Body of pancreas (tissue), 4 donors: ENCODE data around the gene TRIM44. TPM values are rescaled to one million over a fixed set of nuclear protein-coding genes. Genes with fewer than 3 reads are reported as not detected.
A peak's percentile ranks its signal among the peaks of the same experiment; 100 is the strongest.

ENCODE experiments used
- ATAC-seq: fragments of 150-250 bp; one replicate; pipeline ENCODE4 v1.9.1; 2016
- DNase-seq, 4 donors: peaks; one replicate each; pipeline ENCODE4 v3.0.0-alpha.2; 2019
- H3K27ac ChIP-seq, 4 donors: fragments of 200-600 bp; sonication (generic); 1 replicate in 3 of 4; 2 replicates in 1 of 4; pipeline versions ENCODE4 v1.5.1 to v1.6.1; 2016 to 2019; ENCODE audit warnings: mild to moderate bottlenecking in 1 of 4, mixed read lengths in 1 of 4, moderate library complexity in 1 of 4
- H3K27me3 ChIP-seq, 2 donors: fragments of 200-600 bp; sonication (generic); one replicate each; pipeline ENCODE4 v1.6.0; 2016; ENCODE audit warnings: mild to moderate bottlenecking in 1 of 2
- H3K36me3 ChIP-seq, 2 donors: fragments of 200-600 bp; sonication (generic); replicated peaks in 1 of 2; 2 replicates each; pipeline ENCODE4 v1.5.1; 2016; ENCODE audit warnings: low read depth in 2 of 2; ENCODE audit not compliant: insufficient read depth in 1 of 2
- H3K4me1 ChIP-seq: fragments of 200-600 bp; sonication (generic); one replicate; pipeline ENCODE4 v1.6.0; 2016
- H3K4me3 ChIP-seq, 2 donors: fragments of 200-600 bp; sonication (generic); 1 replicate in 1 of 2; 2 replicates in 1 of 2; pipeline ENCODE4 v1.5.1; 2016 to 2019
- H3K9me3 ChIP-seq, 3 donors: fragments of 200-600 bp; sonication (generic); 1 replicate in 2 of 3; 2 replicates in 1 of 3; pipeline ENCODE4 v1.5.1; 2016
- POLR2A ChIP-seq, 3 donors: fragments of 450-650 bp; IDR thresholded peaks; one replicate each; pipeline ENCODE4 v1.6.1; 2016; ENCODE audit warnings: antibody characterized with exemption in 3 of 3, mild to moderate bottlenecking in 2 of 3
- WGBS, 2 donors: methylation state at CpG; one replicate each; pipeline ENCODE4 v1.1.5; 2017; 5-methylcytosine and 5-hydroxymethylcytosine counted together
- intact Hi-C: fragments of 100-400 bp; cut with DNase I; formaldehyde crosslinking; loops from one replicate; pipeline ENCODE4 v1.15.1; 2023
- total RNA-seq, 2 donors: library from RNA; depleted of rRNA; stranded (reverse); fragments of >200 nt; gene quantifications; one replicate each; pipeline ENCODE4 v1.1.0, GENCODE V29; 2016
- TF ChIP-seq, protein P1 (sequence below), 7 experiments: fragments of 450-650 bp in 4 of 7; fragments of 200-600 bp in 3 of 7; sonication (generic) in 3 of 7; IDR thresholded peaks; one replicate each; pipeline ENCODE4 v1.5.1; 2016 to 2019; ENCODE audit warnings: antibody characterized with exemption in 7 of 7

TRIM44 gene, protein sequence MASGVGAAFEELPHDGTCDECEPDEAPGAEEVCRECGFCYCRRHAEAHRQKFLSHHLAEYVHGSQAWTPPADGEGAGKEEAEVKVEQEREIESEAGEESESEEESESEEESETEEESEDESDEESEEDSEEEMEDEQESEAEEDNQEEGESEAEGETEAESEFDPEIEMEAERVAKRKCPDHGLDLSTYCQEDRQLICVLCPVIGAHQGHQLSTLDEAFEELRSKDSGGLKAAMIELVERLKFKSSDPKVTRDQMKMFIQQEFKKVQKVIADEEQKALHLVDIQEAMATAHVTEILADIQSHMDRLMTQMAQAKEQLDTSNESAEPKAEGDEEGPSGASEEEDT
- 10 to 100 TPM; 17.4 to 81.7 TPM for total RNA-seq

DNA sequence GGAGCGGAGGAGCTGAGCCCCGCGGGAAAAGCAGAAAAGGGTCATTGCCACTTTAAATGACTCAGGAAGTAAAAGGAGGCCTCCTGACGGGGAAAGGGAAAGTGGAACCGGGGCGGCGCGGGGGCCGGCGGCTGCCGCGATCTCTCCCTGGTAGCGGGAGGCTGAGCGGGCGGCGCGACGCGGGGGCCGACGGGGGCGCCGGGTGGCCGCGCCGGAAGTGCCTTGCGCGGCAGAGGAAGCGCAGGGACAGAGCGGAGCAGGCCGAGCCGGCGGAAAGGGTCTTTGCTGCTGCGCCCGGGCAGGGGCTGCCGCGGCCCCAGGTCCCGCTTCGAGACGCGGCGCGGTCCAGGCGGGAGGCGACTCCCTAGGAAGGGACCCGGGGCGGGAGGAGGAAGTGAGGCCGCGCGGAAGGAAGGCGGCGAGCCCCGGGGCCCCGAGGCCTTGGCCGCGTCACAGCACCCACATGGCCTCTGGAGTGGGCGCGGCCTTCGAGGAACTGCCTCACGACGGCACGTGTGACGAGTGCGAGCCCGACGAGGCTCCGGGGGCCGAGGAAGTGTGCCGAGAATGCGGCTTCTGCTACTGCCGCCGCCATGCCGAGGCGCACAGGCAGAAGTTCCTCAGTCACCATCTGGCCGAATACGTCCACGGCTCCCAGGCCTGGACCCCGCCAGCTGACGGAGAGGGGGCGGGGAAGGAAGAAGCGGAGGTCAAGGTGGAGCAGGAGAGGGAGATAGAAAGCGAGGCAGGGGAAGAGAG, at the start of gene TRIM44:
TRIM44 (plus strand) TSS at position 127 of the 759 bp plus-strand sequence; CDS start at position 464, 337 bp downstream.
- H3K27ac ChIP-seq = peak within 1 kb of the TSS; percentile 93 to 97 (median 95)
- TF ChIP-seq, protein P1, sequence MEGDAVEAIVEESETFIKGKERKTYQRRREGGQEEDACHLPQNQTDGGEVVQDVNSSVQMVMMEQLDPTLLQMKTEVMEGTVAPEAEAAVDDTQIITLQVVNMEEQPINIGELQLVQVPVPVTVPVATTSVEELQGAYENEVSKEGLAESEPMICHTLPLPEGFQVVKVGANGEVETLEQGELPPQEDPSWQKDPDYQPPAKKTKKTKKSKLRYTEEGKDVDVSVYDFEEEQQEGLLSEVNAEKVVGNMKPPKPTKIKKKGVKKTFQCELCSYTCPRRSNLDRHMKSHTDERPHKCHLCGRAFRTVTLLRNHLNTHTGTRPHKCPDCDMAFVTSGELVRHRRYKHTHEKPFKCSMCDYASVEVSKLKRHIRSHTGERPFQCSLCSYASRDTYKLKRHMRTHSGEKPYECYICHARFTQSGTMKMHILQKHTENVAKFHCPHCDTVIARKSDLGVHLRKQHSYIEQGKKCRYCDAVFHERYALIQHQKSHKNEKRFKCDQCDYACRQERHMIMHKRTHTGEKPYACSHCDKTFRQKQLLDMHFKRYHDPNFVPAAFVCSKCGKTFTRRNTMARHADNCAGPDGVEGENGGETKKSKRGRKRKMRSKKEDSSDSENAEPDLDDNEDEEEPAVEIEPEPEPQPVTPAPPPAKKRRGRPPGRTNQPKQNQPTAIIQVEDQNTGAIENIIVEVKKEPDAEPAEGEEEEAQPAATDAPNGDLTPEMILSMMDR (IDR thresholded peaks at IDR 0.05) = no peak
- peak; percentile 58 to 65 (median 62) for TF ChIP-seq POLR2A (IDR thresholded peaks at IDR 0.05)
- intact Hi-C loops = no loop called here
- H3K9me3 ChIP-seq = no peaks in the 10 kb centered on the region
- peaks cover 19% of the 10 kb centered on the region for H3K4me1 ChIP-seq
- H3K27me3 ChIP-seq = no peaks in the 10 kb centered on the region
- 2 to 6% methylated on average over 24 to 75 of the region's 82 CpGs for WGBS, 2 donors
- peak; percentile 77 to 86 (median 83) for DNase-seq
- ATAC-seq = peak; percentile 92
- no peaks in the 10 kb centered on the region for H3K36me3 ChIP-seq
- peak within 1 kb of the TSS; percentile 41 to 90 for H3K4me3 ChIP-seq

DNA sequence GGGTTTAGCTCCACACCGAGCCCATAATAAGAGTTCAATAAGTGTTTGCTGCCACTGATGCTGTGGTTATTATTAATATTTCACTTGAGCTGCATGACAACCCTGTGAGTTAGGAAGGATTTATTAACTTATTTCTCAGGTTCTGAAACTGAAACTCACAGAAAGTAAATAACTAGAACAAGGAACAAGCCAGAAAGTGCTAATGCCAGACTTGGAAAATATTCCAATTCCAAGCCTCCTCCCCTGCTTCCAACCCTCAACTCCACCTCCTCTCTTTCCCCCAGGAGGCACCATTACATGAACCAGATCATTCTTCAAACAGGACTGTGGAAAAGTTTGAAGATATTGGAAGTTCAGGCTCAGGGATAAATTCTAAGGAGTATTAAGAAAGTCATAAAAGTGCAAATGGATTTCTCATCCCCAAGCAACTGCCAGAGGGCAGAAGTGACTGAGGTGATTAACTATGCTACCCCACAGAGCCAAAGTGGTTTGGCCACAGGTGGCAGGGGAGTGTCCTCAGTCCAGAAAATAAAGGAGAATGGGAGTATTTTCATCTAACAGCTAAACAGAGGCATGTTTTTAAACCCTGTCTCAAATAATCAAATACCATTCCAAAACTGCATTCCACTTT, 47.5 kb upstream of the TRIM44 start:
- intact Hi-C loops = loop anchor here (5.0 to 10.0 kb wide), 2 partner anchors 652 to 870 kb away; no protein-coding TSS in a partner anchor
- no peaks in the 10 kb centered on the region for H3K36me3 ChIP-seq
- ATAC-seq (peak; percentile 27), DNase-seq (peak in 1 of 4 donors; percentile 14)
- peak overlapping the region; percentile 5 to 79 (median 44) for H3K27ac ChIP-seq
- H3K4me3 ChIP-seq = no peak overlapping the region
- WGBS, 2 donors = 20 to 31% methylated on average over 1 of the region's 1 CpG
- peaks cover 27% of the 10 kb centered on the region for H3K4me1 ChIP-seq
- H3K27me3 ChIP-seq = no peaks in the 10 kb centered on the region
- H3K9me3 ChIP-seq = no peaks in the 10 kb centered on the region
- no peak for TF ChIP-seq POLR2A (IDR thresholded peaks at IDR 0.05)
- TF ChIP-seq, protein P1 (IDR thresholded peaks at IDR 0.05) = no peak

DNA sequence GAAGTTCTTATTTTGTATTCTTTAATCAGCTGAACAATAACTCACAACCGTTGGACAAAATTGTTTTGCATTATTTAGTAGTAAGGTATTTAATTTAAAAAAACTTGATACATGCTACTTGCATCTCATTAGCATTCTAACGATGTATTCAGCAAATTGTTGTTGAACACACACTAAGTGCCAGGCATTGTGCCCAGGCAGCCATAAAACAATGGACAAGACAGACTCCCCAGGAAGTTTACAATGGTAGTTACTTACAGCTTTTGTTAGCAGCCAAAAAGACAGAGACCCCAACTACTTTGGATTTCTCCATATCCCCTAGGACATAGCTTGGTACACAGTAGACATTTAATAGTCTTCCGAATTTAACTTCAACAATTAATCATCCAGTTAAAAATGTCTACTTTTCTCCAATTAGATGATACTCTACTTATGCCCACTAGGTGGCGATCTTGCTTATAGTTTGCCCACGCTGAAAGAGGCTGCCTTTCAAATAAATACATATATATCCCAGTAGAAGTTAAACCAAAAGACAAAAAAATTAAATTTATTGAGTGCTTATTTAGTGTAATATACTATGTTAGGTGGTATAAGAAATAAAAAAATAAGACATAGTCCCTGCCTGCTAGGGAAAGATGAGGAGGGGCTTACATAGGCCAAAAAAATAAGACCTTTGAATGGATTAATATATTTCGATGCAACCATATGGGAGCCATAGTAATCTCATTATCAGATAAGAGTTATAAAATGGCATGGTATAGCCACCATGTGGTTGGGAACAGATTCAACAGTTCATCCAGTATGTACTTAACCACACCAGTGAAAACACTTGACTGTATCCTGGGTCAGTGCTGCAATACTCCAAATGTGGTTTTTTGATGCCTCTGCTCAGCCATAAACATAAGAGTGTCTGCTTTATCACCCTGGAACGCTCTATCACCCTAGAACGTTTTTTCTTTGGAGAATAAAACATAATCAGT, 46.4 kb upstream of the TRIM44 start:
- no peak overlapping the region for H3K4me3 ChIP-seq
- peaks cover 32% of the 10 kb centered on the region for H3K4me1 ChIP-seq
- no peaks in the 10 kb centered on the region for H3K9me3 ChIP-seq
- H3K27ac ChIP-seq = peak overlapping the region in 2 of 4 donors; percentile 46 to 79
- WGBS, 2 donors = 20 to 22% methylated on average over 8 of the region's 8 CpGs
- no peaks in the 10 kb centered on the region for H3K36me3 ChIP-seq
- DNase-seq = peak in 1 of 4 donors; percentile 37
- intact Hi-C loops = loop anchor here (10.0 kb wide), 1 partner anchor 869 kb away; no protein-coding TSS in a partner anchor
- TF ChIP-seq, protein P1 (IDR thresholded peaks at IDR 0.05) = peak; percentile 38 to 88 (median 77)
- TF ChIP-seq POLR2A (IDR thresholded peaks at IDR 0.05) = no peak
- ATAC-seq = no peak
- no peaks in the 10 kb centered on the region for H3K27me3 ChIP-seq

DNA sequence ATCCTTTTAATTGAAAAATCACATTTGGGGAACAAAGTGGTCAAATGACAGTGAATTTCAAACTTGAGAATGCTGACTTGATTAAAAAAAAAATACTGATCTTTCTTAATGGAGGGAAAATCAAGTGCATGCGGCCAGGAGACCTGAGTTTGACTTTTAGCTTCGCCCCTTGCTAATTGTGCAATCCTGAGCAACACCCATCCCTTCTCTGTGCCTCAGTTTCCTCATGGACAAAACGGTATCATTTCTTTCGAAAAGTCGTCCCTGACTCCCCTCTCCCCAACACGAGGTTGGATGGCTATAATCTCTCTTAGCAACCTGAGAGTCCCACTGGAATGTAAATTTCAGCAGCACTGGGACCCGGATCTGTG, 45.3 kb upstream of the TRIM44 start:
- ATAC-seq (no peak), DNase-seq (no peak)
- WGBS, 2 donors = 79 to 82% methylated on average over 7 of the region's 7 CpGs
- no peaks in the 10 kb centered on the region for H3K36me3 ChIP-seq
- intact Hi-C loops = loop anchor here (10.0 kb wide), 1 partner anchor 868 kb away; no protein-coding TSS in a partner anchor
- H3K27ac ChIP-seq = peak overlapping the region in 2 of 4 donors; percentile 69 to 70
- H3K27me3 ChIP-seq = no peaks in the 10 kb centered on the region
- H3K9me3 ChIP-seq = no peaks in the 10 kb centered on the region
- peaks cover 38% of the 10 kb centered on the region for H3K4me1 ChIP-seq
- H3K4me3 ChIP-seq = no peak overlapping the region
- TF ChIP-seq, protein P1 (IDR thresholded peaks at IDR 0.05) = no peak
